ENCODE measurements around the gene TOR3A. TPM values are rescaled to one million over a fixed set of nuclear protein-coding genes. Genes with fewer than 3 reads are reported as not detected.
A peak's percentile ranks its signal among the peaks of the same experiment; 100 is the strongest.

Gene TOR3A
- total and polyA plus RNA-seq, 2 donors (not counting 1 experiment from before 2014, with no cell fraction given): 49.9 to 65.6 TPM

DNA sequence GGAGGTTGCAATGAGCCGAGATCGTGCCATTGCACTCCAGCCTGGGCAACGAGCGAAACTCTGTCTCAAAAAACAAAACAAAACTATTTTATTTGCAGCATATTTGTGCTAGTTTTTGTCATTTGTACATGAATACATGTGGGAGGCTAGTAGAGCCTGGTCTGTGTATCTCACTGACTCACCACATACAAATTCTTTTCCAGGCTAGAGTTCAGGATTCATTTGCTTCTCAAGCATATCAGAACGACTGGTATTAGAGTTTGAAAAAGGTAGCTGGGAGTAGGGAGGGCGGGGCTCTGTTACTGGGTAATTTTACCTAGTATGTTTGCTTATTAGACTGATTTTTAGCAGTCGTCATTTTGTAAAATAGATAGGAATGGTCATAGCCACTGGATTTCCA lies 4.5 kb upstream of the TOR3A start:
- peaks cover 1% of the 10 kb centered on the region for H3K79me2 ChIP-seq (ENCODE audit: control insufficient read depth, insufficient read depth, low read length)
- no peak overlapping the region for H3K4me2 ChIP-seq (replicated peaks; ENCODE audit: low read depth, low read length, poor library complexity, severe bottlenecking)
- H4K20me1 ChIP-seq (ENCODE audit: control insufficient read depth, insufficient read depth, low read length, poor library complexity, severe bottlenecking): no peaks in the 10 kb centered on the region
- no peak overlapping the region for H3K27ac ChIP-seq (ENCODE audit: low read length in 2 of 2)
- 95% methylated on average over 3 of the region's 7 CpGs for whole genome bisulfite sequencing (ENCODE audit: insufficient coverage)
- CTCF ChIA-PET: interaction anchor here (0.7 to 11.5 kb wide), 10 partner anchors 10 to 737 kb away, joined by 3 to 183 read pairs (median 8); partner anchors contain the start of gene AXDND1
- H3K9me3 ChIP-seq (ENCODE audit: control extremely low read depth in 1 of 3, control insufficient read depth in 2 of 3, insufficient read depth in 1 of 3, low read length in 2 of 3): no peaks in the 10 kb centered on the region
- no peak overlapping the region for H3K4me3 Mint-ChIP-seq
- intact Hi-C loops (cut with micrococcal nuclease): no loop called here
- TF ChIP-seq EZH2 (IDR thresholded peaks at IDR 0.05; ENCODE audit: borderline replicate concordance, insufficient read depth, low read depth, low read length, poor library complexity, severe bottlenecking): no peak
- TF ChIP-seq, protein P1, sequence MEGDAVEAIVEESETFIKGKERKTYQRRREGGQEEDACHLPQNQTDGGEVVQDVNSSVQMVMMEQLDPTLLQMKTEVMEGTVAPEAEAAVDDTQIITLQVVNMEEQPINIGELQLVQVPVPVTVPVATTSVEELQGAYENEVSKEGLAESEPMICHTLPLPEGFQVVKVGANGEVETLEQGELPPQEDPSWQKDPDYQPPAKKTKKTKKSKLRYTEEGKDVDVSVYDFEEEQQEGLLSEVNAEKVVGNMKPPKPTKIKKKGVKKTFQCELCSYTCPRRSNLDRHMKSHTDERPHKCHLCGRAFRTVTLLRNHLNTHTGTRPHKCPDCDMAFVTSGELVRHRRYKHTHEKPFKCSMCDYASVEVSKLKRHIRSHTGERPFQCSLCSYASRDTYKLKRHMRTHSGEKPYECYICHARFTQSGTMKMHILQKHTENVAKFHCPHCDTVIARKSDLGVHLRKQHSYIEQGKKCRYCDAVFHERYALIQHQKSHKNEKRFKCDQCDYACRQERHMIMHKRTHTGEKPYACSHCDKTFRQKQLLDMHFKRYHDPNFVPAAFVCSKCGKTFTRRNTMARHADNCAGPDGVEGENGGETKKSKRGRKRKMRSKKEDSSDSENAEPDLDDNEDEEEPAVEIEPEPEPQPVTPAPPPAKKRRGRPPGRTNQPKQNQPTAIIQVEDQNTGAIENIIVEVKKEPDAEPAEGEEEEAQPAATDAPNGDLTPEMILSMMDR (IDR thresholded peaks at IDR 0.05): no peak
- POLR2A ChIA-PET: interaction anchor here (0.6 kb wide), 1 partner anchor 12 kb away, joined by 5 read pairs; no protein-coding TSS in a partner anchor
- H3K4me1 Mint-ChIP-seq: peaks cover 17% of the 10 kb centered on the region
- no peaks in the 10 kb centered on the region for H3K27me3 Mint-ChIP-seq
- no peak overlapping the region for H3K4me3 ChIP-seq (ENCODE audit: control extremely low read depth in 1 of 5, extremely low read depth in 1 of 5, insufficient read depth in 1 of 5, low read depth in 2 of 5, low read length in 4 of 5)
- no peak overlapping the region for H3K27ac Mint-ChIP-seq
- H3K4me1 ChIP-seq (ENCODE audit: control insufficient read depth in 2 of 2, insufficient read depth in 2 of 2, low read length in 2 of 2): peaks cover 6 to 12% of the 10 kb centered on the region in 2 donors
- H3K9me3 Mint-ChIP-seq (ENCODE audit: insufficient read depth): no peaks in the 10 kb centered on the region
- peaks cover 0 to 8% of the 10 kb centered on the region in 2 experiments for H3K36me3 ChIP-seq (replicated peaks in 1 of 2; ENCODE audit: control extremely low read depth in 1 of 2, control insufficient read depth in 1 of 2, extremely low read depth in 1 of 2, insufficient read depth in 2 of 2, low read length in 1 of 2)
- no peaks in the 10 kb centered on the region for H3K27me3 ChIP-seq (replicated peaks in 1 of 4; ENCODE audit: control extremely low read depth in 1 of 4, control insufficient read depth in 3 of 4, insufficient read depth in 4 of 4, low read length in 3 of 4)
- DNase-seq (no peak), ATAC-seq (ENCODE audit: low read depth) (no peak)
- H2AFZ ChIP-seq (ENCODE audit: insufficient read depth, low read depth, low read length, poor library complexity, severe bottlenecking): no peak overlapping the region
- H3K9ac ChIP-seq (ENCODE audit: low read length): no peak overlapping the region

DNA sequence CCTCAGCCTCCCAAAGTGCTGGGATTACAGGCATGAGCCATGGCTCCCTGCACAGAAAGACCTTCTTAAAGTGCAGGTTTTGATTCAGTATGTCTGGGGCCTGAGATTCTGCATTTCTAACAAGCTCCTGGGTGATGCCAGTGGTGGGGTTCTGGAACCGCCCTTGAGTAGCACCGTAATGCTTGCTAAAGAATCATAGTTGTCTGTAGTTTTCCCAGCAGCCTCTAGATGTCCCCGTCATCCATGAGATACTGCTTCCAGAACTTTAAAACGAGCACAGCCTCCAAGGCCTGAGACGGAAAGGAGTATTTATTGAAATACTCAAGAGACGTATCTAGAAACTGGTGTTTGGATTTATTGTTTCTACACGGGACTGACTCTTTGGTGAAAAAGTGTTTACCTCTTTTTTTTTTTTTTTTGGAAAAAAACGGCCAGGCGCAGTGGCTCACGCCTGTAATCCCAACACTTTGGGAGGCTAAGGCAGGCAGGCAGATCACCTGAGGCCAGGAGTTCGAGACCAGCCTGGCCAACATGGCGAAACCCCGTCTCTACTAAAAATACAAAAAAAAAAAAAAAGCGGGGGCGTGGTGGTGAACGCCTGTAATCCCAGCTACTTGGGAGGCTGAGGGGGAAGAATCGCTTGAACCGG lies 2.6 kb upstream of the TOR3A start:
- H3K4me1 ChIP-seq (ENCODE audit: control insufficient read depth in 2 of 2, insufficient read depth in 2 of 2, low read length in 2 of 2): peaks cover 19 to 29% of the 10 kb centered on the region in 2 donors

More for the DNA sequence above, 2.6 kb upstream of the TOR3A start:
- DNase-seq: peak; percentile 82
- no peak overlapping the region for H3K9ac ChIP-seq (ENCODE audit: low read length)
- POLR2A ChIA-PET: interaction anchor here (0.6 to 2.9 kb wide), 3 partner anchors 52 to 805 kb away, joined by 4 to 7 read pairs (median 6); no protein-coding TSS in a partner anchor
- no peak for TF ChIP-seq EZH2 (IDR thresholded peaks at IDR 0.05; ENCODE audit: borderline replicate concordance, insufficient read depth, low read depth, low read length, poor library complexity, severe bottlenecking)
- TF ChIP-seq, protein P1 (IDR thresholded peaks at IDR 0.05): peak; percentile 74
- Mint-ChIP-seq H3K9me3 (ENCODE audit: insufficient read depth) (no peaks in the 10 kb centered on the region), H3K27me3 (no peaks in the 10 kb centered on the region), H3K4me1 (peaks cover 31% of the 10 kb centered on the region), H3K4me3 (no peak overlapping the region), H3K27ac (peak overlapping the region; percentile 51)
- H3K4me2 ChIP-seq (replicated peaks; ENCODE audit: low read depth, low read length, poor library complexity, severe bottlenecking): no peak overlapping the region
- no peak overlapping the region for H3K4me3 ChIP-seq (ENCODE audit: control extremely low read depth in 1 of 5, extremely low read depth in 1 of 5, insufficient read depth in 1 of 5, low read depth in 2 of 5, low read length in 4 of 5)
- no peaks in the 10 kb centered on the region for H3K9me3 ChIP-seq (ENCODE audit: control extremely low read depth in 1 of 3, control insufficient read depth in 2 of 3, insufficient read depth in 1 of 3, low read length in 2 of 3)
- H4K20me1 ChIP-seq (ENCODE audit: control insufficient read depth, insufficient read depth, low read length, poor library complexity, severe bottlenecking): peaks cover 13% of the 10 kb centered on the region
- H2AFZ ChIP-seq (ENCODE audit: insufficient read depth, low read depth, low read length, poor library complexity, severe bottlenecking): no peak overlapping the region
- H3K36me3 ChIP-seq (replicated peaks in 1 of 2; ENCODE audit: control extremely low read depth in 1 of 2, control insufficient read depth in 1 of 2, extremely low read depth in 1 of 2, insufficient read depth in 2 of 2, low read length in 1 of 2): peaks cover 0 to under 1% of the 10 kb centered on the region in 2 experiments
- WGBS (ENCODE audit: insufficient coverage): 64% methylated on average over 5 of the region's 18 CpGs
- ATAC-seq (ENCODE audit: low read depth): peak; percentile 16
- intact Hi-C loops (cut with micrococcal nuclease): loop anchor here (1.0 to 2.0 kb wide), 3 partner anchors 290 to 735 kb away; no protein-coding TSS in a partner anchor
- H3K79me2 ChIP-seq (ENCODE audit: control insufficient read depth, insufficient read depth, low read length): peaks cover 19% of the 10 kb centered on the region
- no peak overlapping the region for H3K27ac ChIP-seq (ENCODE audit: low read length in 2 of 2)
- CTCF ChIA-PET: interaction anchor here (0.6 to 11.5 kb wide), 22 partner anchors 9 to 735 kb away, joined by 3 to 183 read pairs (median 7); partner anchors contain the start of genes AXDND1 and SOAT1
- no peaks in the 10 kb centered on the region for H3K27me3 ChIP-seq (replicated peaks in 1 of 4; ENCODE audit: control extremely low read depth in 1 of 4, control insufficient read depth in 3 of 4, insufficient read depth in 4 of 4, low read length in 3 of 4)

Measured in B cell (primary cell).